LHCN-M2 (cell line): Measurements from ENCODE around the gene IGF2R. TPM values are rescaled to one million over a fixed set of nuclear protein-coding genes. Genes with fewer than 3 reads are reported as not detected.
A peak's percentile ranks its signal among the peaks of the same experiment; 100 is the strongest.
"Not testable (repeated sequence)": the region's sequence is repeated elsewhere in the genome, so short reads cannot be mapped to it uniquely, and the experiment has no call there.

Source experiments
- DNase-seq: peaks from one replicate; pipeline ENCODE4 v3.0.0-alpha.2; 2012; ENCODE audit warnings: low read depth
- polyA plus RNA-seq: library from polyadenylated mRNA; unstranded; fragments of >200 nt; gene quantifications from one replicate; pipeline ENCODE4 v1.2.1, GENCODE V29; 2012; ENCODE audit warnings: missing spikeins
- total RNA-seq: library from RNA; depleted of rRNA; stranded (reverse); fragments of >200 nt; gene quantifications from 2 replicates; pipeline ENCODE4 v1.2.3, GENCODE V29; 2014; rRNA removed

IGF2R gene, protein sequence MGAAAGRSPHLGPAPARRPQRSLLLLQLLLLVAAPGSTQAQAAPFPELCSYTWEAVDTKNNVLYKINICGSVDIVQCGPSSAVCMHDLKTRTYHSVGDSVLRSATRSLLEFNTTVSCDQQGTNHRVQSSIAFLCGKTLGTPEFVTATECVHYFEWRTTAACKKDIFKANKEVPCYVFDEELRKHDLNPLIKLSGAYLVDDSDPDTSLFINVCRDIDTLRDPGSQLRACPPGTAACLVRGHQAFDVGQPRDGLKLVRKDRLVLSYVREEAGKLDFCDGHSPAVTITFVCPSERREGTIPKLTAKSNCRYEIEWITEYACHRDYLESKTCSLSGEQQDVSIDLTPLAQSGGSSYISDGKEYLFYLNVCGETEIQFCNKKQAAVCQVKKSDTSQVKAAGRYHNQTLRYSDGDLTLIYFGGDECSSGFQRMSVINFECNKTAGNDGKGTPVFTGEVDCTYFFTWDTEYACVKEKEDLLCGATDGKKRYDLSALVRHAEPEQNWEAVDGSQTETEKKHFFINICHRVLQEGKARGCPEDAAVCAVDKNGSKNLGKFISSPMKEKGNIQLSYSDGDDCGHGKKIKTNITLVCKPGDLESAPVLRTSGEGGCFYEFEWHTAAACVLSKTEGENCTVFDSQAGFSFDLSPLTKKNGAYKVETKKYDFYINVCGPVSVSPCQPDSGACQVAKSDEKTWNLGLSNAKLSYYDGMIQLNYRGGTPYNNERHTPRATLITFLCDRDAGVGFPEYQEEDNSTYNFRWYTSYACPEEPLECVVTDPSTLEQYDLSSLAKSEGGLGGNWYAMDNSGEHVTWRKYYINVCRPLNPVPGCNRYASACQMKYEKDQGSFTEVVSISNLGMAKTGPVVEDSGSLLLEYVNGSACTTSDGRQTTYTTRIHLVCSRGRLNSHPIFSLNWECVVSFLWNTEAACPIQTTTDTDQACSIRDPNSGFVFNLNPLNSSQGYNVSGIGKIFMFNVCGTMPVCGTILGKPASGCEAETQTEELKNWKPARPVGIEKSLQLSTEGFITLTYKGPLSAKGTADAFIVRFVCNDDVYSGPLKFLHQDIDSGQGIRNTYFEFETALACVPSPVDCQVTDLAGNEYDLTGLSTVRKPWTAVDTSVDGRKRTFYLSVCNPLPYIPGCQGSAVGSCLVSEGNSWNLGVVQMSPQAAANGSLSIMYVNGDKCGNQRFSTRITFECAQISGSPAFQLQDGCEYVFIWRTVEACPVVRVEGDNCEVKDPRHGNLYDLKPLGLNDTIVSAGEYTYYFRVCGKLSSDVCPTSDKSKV (N-terminal part only)
- total RNA-seq, result 42.5 and 50.5 TPM in 2 replicates
- 48.0 TPM for polyA plus RNA-seq

DNA sequence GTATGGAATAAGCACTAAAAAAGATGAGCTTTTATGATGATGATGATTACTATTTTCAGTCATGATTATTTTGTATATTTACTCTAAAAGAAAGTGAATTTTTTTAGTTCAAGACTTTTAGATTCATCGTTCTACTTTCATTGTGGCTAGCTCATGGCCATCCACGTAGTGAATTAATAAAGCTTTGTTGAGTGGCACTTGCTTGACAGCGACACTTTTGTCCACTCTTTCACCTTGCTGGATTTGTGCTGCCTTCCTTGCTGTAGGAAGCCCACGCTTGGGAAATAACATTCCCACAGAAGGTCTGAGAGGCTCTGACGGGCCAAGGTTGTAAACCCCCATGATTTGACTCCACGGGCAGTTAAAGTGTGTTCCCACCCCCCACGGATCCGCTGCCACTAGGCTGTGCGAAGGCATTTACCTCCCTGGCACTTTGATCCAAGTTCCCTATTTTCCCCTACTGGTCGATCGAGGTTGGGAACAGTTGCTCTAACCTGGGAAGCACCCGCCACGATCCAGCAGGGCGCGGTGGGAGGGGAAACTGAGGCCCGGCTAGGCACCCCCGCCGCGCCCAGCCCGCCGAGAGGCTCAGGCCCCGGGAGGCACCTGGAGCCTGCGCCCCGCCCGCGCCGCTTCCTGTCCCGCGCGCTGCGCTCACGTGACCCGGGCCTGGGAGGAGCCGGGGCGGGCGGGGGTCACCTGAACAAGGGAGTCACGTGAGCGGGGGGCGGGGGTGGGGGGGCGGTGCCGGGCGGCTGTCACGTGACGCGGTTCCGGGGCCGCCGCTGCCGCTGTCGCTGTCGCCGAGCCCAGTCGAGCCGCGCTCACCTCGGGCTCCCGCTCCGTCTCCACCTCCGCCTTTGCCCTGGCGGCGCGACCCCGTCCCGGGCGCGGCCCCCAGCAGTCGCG is at the start of gene IGF2R:
TSS of gene IGF2R (plus strand) at position 788 of the 909 bp plus-strand sequence. CDS start 165 bp downstream, outside the sequence.
- DNase-seq, result peak; percentile 83

DNA sequence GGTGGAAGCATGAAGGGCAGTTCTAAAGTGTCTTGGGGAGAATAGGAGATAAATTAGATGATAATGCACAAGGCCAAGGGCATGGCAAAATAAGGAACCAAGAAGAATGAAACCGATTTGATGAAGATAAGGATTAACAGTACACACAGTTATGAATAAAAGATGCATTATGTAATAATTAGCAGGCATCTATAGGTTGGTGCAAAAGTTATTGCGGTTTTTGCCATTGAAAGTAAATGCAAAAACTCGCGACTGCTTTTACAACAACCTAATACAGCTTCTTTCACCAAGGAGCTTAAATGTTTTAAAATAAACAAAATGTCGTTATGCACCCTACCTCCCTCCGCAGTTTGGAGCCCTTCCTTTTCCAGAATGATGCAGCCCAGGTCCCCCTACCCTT is 49.1 kb upstream of the IGF2R start:
- no peak for DNase-seq

DNA sequence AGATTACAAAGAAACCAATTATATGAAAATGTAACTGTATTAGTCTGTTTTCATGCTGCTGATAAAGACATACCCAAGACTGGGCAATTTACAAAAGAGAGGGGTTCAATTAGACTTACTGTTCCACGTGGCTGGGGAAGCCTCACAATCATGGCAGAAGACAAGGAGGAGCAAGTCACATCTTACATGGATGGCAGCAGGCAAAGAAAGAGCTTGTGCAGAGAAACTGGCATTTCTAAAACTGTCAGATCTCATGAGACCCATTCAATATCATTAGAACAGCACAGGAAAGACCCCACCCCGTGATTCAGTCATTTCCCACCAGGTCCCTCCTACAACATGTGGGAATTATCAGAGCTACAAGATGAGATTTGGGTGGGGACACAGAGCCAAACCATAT is 44.7 kb upstream of the IGF2R start:
- not testable (repeated sequence) for DNase-seq

DNA sequence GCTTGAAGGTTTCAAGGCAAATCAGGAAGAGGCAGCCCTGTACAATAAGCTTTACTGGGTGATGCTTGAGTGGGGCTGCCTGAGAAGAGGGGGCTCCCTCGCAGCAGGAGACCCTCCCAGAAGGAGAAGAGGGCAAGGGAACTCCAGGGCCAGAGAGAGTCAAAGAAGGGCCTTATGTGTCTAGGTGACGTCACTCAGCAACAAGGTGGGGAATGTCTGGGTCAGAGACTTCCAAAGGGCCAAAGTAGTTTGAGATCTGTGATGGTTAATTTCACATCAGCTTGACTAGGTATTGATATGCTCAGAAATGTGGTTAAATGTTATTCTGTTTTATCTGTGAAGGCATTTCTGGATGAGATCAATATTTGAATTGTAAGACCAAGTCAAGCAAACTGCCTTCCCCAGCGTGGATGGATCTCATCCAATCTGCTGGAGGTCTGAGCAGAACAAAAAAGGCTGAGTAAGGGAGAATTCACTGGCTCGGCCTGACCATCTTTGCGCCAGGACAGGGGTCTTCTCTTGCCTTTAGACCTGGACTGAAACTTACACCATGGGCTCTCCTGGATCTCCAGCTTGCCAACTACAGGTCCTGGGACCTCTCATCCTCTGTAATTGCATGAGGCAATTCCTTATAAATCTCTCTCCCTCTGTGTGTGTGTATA is 42.2 kb upstream of the IGF2R start:
- DNase-seq, result no peak

DNA sequence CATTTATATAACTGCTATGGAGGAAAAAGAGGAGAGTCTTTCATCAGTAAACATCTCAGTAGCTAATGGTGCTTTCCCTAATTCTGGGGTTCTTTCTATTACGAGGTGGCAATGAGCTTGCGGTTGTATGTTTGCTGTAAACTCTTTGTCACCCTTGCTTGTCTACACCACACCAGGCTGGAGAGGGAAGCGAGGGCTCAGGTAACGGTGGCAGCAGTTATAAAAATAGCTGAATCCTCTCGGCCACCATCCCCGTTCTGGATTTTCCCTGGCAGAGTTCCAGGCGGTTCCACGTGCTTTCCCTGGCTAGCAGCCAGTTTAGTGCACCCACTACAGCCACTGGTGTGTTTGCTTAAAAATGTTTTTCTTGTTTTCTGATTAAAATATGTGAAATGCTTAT is 39.1 kb upstream of the IGF2R start:
- DNase-seq, result no peak

DNA sequence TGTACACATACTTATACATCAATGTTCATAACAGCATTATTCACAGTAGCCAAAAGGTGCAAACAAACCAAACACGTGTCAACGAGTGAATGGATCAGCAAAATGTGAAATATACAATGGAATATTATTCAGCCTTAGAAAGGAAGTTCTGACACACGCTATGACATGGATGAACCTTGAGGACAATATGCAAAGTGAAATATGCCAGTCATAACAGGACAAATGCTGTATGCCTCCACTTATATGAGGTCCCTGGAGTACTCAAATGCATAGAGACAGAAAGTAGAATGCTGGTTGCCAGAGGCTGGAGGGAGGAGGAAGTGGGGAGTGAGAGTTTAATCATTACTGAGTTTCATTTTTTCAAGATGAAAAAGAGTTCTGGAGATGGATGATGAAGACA is 37.8 kb upstream of the IGF2R start:
- DNase-seq, result no peak

DNA sequence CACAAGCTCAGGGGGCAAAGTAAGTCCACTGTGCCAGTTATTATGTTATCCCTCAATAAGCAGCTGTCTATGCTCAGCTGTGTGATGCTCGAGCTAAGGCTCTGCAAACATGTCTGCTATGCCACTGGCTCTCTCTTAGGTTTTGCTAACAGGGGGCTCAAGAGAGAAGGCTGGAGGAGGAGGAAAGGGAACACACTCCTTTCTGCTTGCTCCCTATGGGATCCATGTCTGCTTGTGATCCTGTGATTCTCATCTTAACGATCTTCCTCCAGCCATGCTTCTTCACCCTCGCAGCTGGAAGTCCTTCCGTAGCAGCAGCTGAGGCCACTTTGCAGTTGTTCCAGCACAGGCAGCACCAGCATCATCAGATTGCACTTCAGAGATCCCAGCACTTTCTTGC is 37.0 kb upstream of the IGF2R start:
- no peak for DNase-seq

DNA sequence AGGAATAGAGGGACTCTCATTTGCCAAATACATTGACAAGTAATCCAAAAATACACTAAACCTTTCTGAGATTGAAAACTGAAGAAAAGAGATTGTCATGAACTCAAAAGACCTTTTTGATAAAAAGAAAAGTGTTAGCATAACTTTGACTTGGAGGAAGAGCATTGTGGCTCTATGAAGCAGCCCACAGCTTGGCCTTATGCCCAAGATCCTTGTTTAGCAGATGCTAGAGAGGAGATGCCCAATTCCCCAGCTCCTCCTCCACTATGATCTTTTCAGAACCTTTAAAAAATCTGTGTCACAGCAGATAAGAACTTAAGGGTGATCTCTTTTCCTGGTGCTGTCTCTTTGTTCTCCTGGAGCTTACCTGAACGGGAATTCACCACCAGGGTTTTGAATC is 35.8 kb upstream of the IGF2R start:
- DNase-seq, result no peak

DNA sequence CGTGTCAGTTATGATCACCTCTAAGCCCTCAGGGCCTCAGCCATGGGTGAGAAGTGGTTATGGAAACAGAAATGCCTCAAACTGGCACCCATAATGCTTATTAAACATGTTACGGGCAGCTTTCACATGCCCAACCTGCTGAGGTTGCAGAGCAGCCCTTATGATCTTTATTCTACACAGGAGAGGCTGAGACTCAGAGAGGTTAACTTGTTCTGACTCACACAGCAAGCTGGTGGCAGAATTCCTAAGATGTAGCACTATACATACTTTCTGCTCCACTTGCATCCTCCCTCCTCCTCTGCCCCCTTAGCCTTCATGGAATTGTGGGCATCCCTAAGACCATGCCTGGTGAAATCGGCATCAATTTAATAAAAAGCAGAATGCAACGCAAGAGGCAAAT is 34.7 kb upstream of the IGF2R start:
- no peak for DNase-seq

DNA sequence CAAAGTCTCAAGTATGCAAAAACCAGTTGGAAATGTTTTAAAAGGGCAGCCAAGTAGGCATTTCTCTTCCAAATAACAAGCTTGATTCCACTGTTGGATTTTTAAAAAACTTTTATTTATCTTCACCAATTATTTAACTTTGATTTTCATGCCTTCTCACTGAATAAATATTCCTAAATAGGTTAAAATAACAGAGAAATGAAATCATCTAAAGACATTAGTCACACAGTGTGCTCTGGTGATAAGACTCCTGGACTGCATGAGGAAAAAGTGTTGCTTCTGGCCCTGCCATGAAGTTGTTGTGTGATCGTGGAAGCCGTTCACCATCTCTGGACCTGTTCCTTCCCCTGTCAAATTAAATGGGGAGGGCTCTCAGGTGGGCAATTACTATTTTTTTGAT is 33.8 kb upstream of the IGF2R start:
- peak; percentile 30 for DNase-seq

DNA sequence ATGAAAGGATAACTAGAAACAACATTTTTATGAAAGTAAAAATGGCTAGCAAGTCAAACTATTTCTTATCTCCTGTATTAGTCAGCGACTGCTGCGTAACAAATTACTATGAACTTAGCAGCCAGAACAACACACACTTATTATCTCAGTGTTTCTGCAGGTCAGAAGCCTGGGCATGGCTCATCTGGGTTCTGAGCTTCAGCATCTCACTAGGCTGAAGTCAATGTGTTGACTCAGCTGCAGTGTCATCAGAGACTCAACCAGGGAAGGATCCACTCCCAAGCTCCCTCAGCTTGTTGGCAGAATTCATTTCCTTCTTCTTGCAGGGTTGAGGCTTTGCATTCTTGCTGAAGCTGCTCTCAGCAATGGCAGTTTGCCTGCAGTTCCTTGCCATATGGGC is 33.2 kb upstream of the IGF2R start:
- no peak for DNase-seq

DNA sequence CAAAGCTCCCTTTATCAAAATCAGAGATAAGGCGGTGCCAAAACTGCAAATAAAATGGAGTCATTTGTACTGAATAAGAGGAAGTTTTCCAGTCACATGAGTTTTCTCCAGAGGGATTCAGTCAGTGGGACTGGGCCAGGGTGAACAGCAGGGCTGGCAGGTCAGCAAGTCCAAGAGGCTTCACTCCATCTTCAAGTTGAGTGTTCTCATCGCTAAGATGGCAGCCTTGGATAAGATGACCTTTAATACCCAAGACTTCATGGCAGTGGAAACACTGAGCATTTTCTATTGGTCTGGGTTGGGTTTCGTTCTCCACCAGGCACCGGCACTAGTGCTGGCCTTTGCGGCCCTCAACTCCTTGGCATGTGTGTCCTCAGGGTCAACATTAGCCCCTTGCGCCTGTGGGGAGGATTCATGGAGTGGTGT is 29.3 kb upstream of the IGF2R start:
- DNase-seq, result no peak

DNA sequence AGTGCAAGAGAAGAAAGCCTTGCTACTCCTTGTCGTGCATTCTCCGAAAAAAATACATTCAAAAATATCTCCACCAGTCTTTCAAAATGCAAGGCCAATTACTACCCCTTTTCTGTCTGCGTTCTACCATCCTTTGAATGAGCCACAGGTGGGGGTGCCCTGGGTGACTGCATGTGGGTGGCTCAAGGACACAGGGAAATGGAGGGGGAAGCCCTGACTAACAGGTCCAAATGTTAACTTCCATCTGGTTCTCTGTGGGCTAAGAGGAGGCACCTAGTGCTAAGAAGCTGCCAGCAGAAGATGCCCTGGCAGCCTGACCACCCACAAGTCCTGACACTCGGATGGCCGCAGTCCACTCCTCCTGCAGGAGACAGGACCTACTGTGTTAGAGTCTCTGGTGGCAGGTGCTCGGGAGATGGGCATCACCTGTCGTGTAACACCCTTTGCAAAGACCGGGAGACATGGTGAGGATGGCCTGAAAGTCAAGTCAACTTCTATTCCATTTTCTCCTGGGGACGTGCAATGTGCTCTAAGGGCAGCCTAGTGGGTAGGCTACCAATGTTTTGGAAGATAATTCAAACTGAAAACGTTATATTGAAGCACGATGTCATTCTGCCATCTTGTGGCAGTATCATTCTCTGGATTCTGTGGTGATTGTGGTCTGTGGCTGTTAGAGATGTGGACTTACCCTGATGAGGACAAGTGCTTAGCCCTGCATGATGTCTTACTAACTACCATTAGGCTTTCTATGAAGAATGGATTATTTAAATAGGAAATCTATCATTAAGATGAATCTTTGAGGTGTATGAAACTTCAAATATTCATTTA is 27.4 kb upstream of the IGF2R start:
- peak; percentile 73 for DNase-seq

DNA sequence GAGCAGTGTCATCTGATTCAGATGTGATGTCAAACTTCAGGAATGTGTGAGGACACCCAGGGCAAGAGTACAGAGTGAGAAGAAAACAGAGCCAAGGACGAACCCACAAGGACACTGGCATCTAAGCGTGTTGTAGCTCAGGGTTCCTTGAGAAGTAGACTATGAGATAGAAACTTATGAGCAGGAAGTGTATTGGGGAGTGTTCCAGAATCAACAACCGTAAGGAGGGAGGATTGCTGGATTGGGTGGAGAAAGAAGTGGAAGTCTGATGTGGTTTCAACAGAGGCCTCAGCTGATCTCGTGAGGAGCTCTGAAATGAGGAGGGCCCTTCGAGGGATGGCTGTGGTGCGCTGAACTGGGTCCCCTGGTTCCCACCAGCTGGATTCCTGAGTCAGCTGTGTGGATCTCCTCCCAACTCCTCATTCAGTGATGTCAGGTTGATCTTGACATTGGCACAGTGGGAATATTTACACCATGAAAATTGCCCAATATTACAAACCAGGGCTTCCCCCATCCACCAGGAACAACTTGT is 25.7 kb upstream of the IGF2R start:
- DNase-seq, result peak; percentile 75

DNA sequence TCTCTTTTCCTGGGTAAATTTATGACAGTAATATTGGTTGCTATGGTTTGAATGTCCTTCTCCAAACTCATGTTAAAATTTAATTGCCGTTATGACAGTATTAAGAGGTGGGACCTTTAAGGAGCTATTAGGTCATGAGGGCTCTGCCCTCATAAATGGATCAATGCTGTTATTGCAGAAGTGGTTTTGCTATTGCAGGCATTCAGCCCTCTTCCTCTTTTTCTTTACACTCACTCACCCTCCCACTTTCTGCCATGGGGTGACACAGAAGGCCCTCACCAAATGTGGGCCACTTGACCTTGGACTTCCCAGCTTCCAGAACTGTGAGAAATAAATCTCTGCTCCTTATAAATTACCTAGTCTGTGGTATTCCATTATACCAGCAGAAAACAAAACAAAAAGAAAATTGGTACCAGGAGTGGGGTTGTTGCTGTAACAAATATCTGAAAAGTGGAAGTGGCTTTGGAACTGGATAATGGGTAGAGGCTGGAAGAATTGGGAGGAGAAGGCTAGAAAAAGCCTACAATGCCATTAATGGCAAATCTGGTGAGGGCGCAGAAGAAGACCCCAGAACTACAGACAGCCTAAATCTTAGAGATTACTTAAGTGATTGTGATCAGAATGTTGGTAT is 24.8 kb upstream of the IGF2R start:
- no peak for DNase-seq

DNA sequence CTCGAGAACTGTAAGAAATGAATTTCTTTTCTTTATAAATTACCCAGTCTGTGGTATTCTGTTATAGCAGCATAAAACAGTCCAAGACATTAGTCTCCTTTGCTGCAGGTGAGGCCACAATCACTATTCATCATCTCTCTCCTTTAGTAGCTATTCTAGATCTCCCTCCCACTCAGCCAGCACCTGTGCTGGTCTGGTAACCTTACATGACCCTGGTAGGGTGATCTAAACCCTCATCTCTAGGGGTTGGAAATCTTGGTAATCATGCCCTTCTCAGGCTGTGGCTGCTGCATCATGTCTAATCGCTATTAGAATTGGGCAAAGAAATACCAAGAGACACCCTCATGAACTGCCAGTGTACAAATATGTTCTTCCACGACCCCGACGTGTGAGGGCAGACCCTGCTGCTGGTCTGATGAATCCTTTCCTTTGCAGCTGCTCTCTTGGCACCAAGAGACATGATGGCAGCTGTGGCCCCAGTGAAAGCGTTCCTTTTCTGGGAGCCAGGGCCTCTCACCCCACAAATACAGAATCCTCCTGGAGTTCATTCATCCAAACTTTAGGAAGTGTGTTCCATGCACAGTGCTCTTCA is 23.0 kb upstream of the IGF2R start:
- DNase-seq, result peak; percentile 35

DNA sequence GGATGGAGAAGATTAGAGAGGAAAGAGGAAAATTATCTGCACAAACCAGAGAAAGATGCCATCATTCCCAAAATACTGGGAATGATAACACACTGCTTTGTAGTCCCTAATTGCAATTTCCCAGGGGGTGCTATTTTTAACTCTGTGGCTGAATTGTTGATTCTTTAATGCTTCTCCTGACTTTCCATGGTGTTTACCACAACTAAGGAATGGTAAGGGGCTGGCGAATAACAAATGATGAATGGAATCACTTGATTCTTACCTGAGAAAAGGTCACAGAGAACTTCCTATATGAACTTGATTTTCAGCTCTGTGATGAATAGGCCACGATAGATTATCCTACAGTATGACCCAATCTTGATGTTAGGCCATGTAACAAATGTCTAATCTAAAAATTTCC is 22.0 kb upstream of the IGF2R start:
- DNase-seq, result no peak

DNA sequence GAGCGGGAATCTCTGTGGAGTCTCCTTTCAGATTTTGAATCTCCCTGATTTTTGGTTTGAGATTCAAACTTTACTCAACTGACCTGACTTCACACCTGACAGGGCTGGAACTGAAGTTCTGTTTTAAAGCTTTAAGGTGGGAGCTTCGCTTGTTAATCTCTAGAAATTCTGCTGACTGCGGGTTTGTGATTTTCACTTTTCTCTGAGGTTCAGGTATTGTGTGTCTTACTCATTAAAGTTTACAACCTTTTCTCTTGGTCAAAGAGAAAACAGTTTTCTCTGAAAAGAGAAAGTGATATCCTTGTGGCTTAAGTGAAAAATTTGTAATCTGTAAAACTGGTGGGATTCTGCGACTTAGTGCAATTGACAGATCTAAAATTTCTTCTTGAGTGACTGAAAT is 20.7 kb upstream of the IGF2R start:
- no peak for DNase-seq
